22Rv1 (cell line): ENCODE results near the gene ZNF507.
"Not testable (repeated sequence)": the region's sequence is repeated elsewhere in the genome, so short reads cannot be mapped to it uniquely, and the experiment has no call there.

Source experiments
- H3K27ac ChIP-seq: fragments of 450-650 bp; 2 replicates; pipeline ENCODE4 v1.5.1; 2017
- ZFX ChIP-seq: fragments of 450-650 bp; IDR thresholded peaks from 2 replicates; pipeline ENCODE4 v1.6.1; 2017; ENCODE audit warnings: antibody characterized with exemption, borderline replicate concordance
- TF ChIP-seq, protein P1 (sequence below): fragments of 450-650 bp; IDR thresholded peaks from 2 replicates; pipeline ENCODE4 v1.5.1; 2017; ENCODE audit warnings: mild to moderate bottlenecking

The ZNF507 gene

DNA sequence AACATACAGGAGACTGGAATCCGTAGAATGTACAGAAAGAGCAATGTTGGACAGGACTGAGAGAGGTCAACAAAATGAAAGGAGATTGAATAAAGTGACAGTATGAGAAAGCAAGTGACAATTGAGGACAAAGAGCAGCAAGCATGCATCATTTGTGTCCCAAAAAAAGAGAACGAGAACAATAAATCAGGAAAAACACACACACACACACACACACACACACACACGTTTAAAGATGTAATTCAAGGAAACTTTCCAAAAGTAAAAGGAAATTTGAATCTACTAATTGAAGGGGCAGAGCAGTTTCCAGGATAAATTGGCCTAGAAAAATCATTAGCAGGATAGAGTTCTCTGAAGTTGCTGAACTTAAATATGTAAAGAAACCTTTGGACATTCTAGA lies 77.0 kb downstream of the ZNF507 start:
- no peak overlapping the region for H3K27ac ChIP-seq
- TF ChIP-seq, protein P1, sequence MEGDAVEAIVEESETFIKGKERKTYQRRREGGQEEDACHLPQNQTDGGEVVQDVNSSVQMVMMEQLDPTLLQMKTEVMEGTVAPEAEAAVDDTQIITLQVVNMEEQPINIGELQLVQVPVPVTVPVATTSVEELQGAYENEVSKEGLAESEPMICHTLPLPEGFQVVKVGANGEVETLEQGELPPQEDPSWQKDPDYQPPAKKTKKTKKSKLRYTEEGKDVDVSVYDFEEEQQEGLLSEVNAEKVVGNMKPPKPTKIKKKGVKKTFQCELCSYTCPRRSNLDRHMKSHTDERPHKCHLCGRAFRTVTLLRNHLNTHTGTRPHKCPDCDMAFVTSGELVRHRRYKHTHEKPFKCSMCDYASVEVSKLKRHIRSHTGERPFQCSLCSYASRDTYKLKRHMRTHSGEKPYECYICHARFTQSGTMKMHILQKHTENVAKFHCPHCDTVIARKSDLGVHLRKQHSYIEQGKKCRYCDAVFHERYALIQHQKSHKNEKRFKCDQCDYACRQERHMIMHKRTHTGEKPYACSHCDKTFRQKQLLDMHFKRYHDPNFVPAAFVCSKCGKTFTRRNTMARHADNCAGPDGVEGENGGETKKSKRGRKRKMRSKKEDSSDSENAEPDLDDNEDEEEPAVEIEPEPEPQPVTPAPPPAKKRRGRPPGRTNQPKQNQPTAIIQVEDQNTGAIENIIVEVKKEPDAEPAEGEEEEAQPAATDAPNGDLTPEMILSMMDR, result no peak
- no peak for TF ChIP-seq ZFX

DNA sequence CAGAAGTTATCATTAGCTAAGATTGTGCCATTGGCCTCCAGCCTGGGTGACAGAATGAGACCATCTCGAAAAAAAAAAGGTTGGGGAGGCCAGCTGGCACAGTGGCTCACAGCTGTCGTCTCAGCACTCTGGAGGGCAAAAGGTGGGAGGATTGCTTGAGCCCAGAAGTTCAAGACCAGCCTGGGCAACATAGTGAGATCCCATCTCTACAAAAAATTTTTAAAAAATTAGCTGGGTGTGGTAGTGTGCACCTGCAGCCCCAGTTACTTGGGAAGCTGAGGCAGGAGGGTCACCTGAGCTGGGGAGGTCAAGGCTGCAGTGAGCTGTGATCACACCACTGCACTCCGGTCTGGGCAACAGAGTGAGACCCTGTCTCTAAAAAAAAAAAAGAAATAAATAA lies 78.5 kb downstream of the ZNF507 start:
- not testable (repeated sequence) for H3K27ac ChIP-seq

DNA sequence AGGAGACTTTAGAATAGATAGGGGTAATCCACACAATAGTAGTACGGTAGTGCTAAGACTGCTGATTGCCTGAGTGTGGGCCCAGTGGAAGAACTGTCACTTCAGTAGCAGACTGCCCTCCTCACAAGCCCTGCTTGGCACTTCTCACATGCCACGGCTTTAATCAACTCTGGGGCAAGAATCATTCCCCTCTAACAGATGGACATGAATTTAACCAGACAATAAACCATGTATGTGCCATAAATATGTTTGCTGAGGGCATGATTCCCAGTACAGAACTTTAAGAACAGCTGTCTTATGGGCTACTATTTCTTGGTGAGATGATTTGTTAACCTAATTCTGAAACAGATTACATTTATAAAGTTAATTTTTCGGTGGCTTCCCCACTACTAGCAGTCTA lies 82.1 kb downstream of the ZNF507 start:
- no peak for TF ChIP-seq ZFX
- H3K27ac ChIP-seq, result no peak overlapping the region

DNA sequence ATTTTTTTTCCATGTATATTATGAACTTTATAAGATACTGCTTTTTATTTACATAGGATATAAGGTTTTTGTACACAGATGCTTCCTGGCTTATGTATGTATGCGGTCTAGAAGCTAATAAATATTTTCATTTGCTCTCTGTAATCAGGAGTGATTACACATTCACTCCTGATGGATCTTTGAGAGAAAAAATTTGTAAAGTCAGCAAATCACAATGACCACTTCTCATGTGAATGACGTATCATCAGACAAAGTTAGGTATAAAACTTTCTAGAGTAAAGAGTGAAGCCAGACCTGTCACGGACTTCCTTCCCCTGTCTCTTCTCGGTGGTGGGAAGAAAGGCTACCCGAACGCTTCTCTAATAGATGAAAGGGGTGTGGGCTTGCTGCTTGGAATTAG lies 91.3 kb downstream of the ZNF507 start:
- no peak for TF ChIP-seq ZFX
- TF ChIP-seq, protein P1, result no peak
- no peak overlapping the region for H3K27ac ChIP-seq

DNA sequence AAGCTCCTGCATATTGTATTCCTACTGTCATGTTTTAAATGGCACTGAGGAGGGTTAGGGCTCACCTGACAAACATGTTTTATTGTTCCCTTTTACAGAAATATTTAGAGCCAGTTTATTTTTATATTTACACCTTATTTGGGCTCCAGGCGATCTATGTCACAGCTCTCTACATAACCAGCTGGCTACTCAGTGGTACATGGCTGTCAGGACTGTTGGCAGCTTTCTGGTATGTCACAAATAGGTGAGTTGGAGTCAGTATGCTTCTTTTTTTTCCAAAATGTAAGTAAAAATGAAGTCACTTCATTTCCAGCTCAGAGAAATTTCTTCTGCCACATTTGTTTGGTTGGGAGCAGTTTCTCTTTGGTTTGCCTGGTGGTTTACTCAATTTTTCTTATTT lies 91.7 kb downstream of the ZNF507 start:
- TF ChIP-seq, protein P1, result no peak
- no peak for TF ChIP-seq ZFX
- H3K27ac ChIP-seq, result no peak overlapping the region
